Breast epithelium (tissue), 4 donors: ENCODE data around the gene WASF3. TPM values are rescaled to one million over a fixed set of nuclear protein-coding genes. Genes with fewer than 3 reads are reported as not detected.

Source experiments
- DNase-seq, 2 donors: peaks; one replicate each; pipeline ENCODE4 v3.0.0-alpha.2; 2019; ENCODE audit warnings: low spot score in 2 of 2
- H3K27ac ChIP-seq, 2 donors: fragments of 200-600 bp; sonication (generic) in 1 of 2; one replicate each; pipeline ENCODE4 v1.5.1; 2016 to 2019; ENCODE audit warnings: mild to moderate bottlenecking in 1 of 2
- H3K27me3 ChIP-seq, 2 donors: fragments of 200-600 bp; sonication (generic) in 1 of 2; one replicate each; pipeline versions ENCODE4 v1.5.1 to v1.6.0; 2017 to 2019; ENCODE audit warnings: control low read depth in 1 of 2, mild to moderate bottlenecking in 1 of 2
- H3K36me3 ChIP-seq: fragments of 200-600 bp; one replicate; pipeline ENCODE4 v1.5.1; 2019
- H3K4me1 ChIP-seq, 2 donors: fragments of 200-600 bp; sonication (generic); one replicate each; pipeline ENCODE4 v1.5.1; 2016 to 2019; ENCODE audit warnings: control low read depth in 1 of 2
- H3K4me3 ChIP-seq, 3 donors: fragments of 200-600 bp; sonication (generic); 1 replicate in 2 of 3; 2 replicates in 1 of 3; pipeline ENCODE4 v1.5.1; 2016 to 2019; ENCODE audit warnings: mild to moderate bottlenecking in 3 of 3, moderate library complexity in 2 of 3
- H3K9me3 ChIP-seq, 2 donors: fragments of 200-600 bp; sonication (generic) in 1 of 2; one replicate each; pipeline ENCODE4 v1.5.1; 2016 to 2019; ENCODE audit warnings: control low read depth in 1 of 2
- CTCF ChIP-seq, 3 donors: fragments of 450-650 bp; IDR thresholded peaks; one replicate each; pipeline ENCODE4 v1.5.1; 2016 to 2017; ENCODE audit warnings: antibody characterized with exemption in 3 of 3, mild to moderate bottlenecking in 3 of 3, moderate library complexity in 3 of 3
- POLR2A ChIP-seq: fragments of 450-650 bp; IDR thresholded peaks from one replicate; pipeline ENCODE4 v1.6.1; 2016; ENCODE audit warnings: antibody characterized with exemption, mild to moderate bottlenecking, moderate library complexity
- POLR2AphosphoS5 ChIP-seq, 3 donors: sonication (generic); formaldehyde crosslinking; IDR thresholded peaks; one replicate each; pipeline ENCODE4 v1.6.1; 2017; ENCODE audit warnings: antibody characterized with exemption in 3 of 3
- intact Hi-C: fragments of 100-400 bp; cut with DNase I; formaldehyde crosslinking; loops from one replicate; pipeline ENCODE4 v1.15.1; 2023; ENCODE audit warnings: low total_unique reads
- total RNA-seq, 3 donors: library from RNA; depleted of rRNA; stranded (reverse); fragments of >200 nt; gene quantifications; one replicate each; pipeline ENCODE4 v1.1.0, GENCODE V29; 2016

Gene WASF3
- total RNA-seq, 3 donors from 2014 or later = 15.2 to 67.0 (median 19.3) TPM

DNA sequence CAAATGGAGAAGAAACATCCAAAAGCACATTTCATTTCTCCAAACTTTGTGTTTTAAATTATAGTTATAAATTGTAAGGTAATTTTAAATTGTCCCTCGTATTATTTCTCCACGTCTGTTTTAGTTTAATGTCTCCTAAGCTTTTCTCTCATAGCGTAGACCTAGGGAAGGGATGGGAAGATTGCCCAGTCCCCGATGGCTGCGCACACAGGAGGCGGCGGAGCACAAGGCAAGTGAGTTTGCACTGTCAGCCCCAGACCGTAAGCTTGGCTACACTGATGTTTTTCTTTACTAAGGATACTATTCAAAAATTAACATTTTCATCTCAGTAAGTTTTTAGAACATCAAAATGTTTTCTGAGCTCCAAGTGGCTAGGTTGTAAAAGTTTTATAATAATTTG lies 130.8 kb downstream of the WASF3 start:
- Histone ChIP-seq H3K4me1 (no peaks in the 10 kb centered on the region), H3K4me3 (no peak overlapping the region), H3K36me3 (no peaks in the 10 kb centered on the region), H3K27ac (no peak overlapping the region), H3K27me3 (no peaks in the 10 kb centered on the region), H3K9me3 (peaks cover 10 to 16% of the 10 kb centered on the region in 2 donors)
- intact Hi-C loops = no loop called here
- no peak for DNase-seq
- no peak for TF ChIP-seq POLR2AphosphoS5 (IDR thresholded peaks at IDR 0.05)
- TF ChIP-seq CTCF (IDR thresholded peaks at IDR 0.05) = no peak
- TF ChIP-seq POLR2A = no peak

GRCh38 chr13:26688980-26689379 lies 131.5 kb downstream of the WASF3 start:
- Histone ChIP-seq H3K36me3 (no peaks in the 10 kb centered on the region), H3K27ac (no peak overlapping the region), H3K27me3 (no peaks in the 10 kb centered on the region), H3K9me3 (peaks cover 10 to 16% of the 10 kb centered on the region in 2 donors), H3K4me1 (no peaks in the 10 kb centered on the region), H3K4me3 (no peak overlapping the region)
- no peak for DNase-seq
- no peak for TF ChIP-seq POLR2AphosphoS5 (IDR thresholded peaks at IDR 0.05)
- TF ChIP-seq CTCF (IDR thresholded peaks at IDR 0.05) = no peak
- intact Hi-C loops = no loop called here

DNA sequence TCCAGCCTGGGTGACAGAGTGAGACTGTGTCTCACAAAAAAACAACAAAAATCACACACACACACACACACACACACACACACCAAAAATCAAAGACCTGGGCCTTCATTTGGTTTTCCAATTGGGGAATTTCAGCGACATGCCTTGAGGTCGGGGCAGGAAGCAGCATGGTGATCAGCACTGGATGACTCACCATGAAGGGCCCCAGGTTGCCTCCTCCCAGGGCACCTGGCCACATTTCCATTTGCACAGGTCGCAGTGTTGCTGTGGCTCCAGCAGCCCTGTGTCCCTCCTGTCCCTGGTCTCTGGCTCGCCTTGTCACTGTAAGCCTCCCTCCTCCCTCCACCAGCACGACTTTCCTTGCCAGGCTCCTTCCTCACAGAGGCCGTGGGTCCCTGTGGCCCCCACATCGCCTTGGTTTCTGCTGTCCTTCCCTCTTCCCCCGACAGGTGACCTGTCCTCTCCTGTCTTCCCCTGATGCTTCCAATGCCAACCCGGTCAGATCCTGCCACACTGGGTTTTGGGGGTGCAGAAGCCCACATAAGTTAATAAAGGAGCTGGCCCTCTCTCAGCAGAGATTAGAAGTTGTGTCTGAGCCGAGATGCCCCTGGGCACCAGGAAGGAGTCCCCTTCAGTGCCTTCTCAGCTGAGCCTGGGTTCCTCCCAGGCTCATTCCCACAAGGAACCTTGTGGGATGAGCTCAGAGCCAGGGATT lies 136.4 kb downstream of the WASF3 start:
- Histone ChIP-seq H3K36me3 (no peaks in the 10 kb centered on the region), H3K4me3 (no peak overlapping the region), H3K4me1 (no peaks in the 10 kb centered on the region), H3K9me3 (peaks cover 10 to 16% of the 10 kb centered on the region in 2 donors), H3K27ac (no peak overlapping the region), H3K27me3 (no peaks in the 10 kb centered on the region)
- intact Hi-C loops = loop anchor here (10.0 kb wide), 1 partner anchor 509 kb away; no protein-coding TSS in a partner anchor
- TF ChIP-seq POLR2A = no peak
- no peak for TF ChIP-seq CTCF (IDR thresholded peaks at IDR 0.05)
- TF ChIP-seq POLR2AphosphoS5 (IDR thresholded peaks at IDR 0.05) = no peak
- DNase-seq = no peak

DNA sequence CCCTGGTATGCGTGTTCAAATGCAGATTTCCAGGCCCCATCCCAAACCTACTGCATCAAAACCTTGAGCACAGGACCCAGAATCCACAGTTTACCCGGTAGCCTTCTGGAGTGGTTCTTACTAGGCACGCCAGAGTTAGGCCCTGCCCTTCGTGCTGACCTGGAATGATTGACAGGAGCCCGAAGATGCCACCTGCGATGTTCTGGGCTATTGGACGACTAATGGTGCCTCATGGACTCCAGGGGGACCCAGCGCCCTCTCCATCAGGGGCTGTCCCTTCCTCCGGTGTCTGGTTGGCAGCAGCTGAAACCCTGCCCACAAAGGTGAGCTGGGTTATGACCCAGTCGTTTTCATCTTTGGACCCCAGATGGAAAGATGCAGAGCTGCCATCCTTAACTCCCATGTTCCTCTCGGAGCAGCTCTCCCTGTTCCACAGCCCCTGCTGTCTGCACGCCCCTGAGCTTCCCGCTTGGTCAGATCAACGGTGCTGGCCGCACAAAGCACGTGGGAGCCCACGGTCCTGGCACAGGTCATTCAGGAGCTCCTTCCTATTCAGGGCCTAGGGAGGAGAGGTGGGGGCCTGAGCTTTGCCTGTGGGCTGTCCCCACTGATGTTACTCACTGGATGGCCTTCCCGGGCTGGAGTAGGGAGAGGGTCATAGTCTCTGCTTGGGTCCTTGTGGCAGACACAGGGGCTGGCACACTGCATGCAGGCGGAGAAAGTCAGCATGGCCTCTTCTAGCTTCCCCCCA lies 137.3 kb downstream of the WASF3 start:
- TF ChIP-seq CTCF (IDR thresholded peaks at IDR 0.05) = no peak
- TF ChIP-seq POLR2AphosphoS5 (IDR thresholded peaks at IDR 0.05) = no peak
- no peak for TF ChIP-seq POLR2A
- H3K36me3 ChIP-seq = no peaks in the 10 kb centered on the region
- H3K4me1 ChIP-seq = no peaks in the 10 kb centered on the region
- H3K27me3 ChIP-seq = no peaks in the 10 kb centered on the region
- no peak overlapping the region for H3K4me3 ChIP-seq
- H3K27ac ChIP-seq = no peak overlapping the region
- DNase-seq = no peak
- intact Hi-C loops = loop anchor here (5.0 to 10.0 kb wide), 2 partner anchors 212 to 510 kb away; no protein-coding TSS in a partner anchor
- peaks cover 9 to 13% of the 10 kb centered on the region in 2 donors for H3K9me3 ChIP-seq

- TF ChIP-seq POLR2A = no peak
- TF ChIP-seq POLR2AphosphoS5 (IDR thresholded peaks at IDR 0.05) = no peak
- TF ChIP-seq CTCF (IDR thresholded peaks at IDR 0.05) = no peak
- Histone ChIP-seq H3K4me3 (no peak overlapping the region), H3K27ac (no peak overlapping the region), H3K27me3 (no peaks in the 10 kb centered on the region), H3K9me3 (peaks cover 3 to 8% of the 10 kb centered on the region in 2 donors), H3K36me3 (no peaks in the 10 kb centered on the region), H3K4me1 (no peaks in the 10 kb centered on the region)
- intact Hi-C loops = loop anchor here (5.0 to 10.0 kb wide), 2 partner anchors 213 to 511 kb away; no protein-coding TSS in a partner anchor
- no peak for DNase-seq
Observed at GRCh38 chr13:26695360-26695705, 137.8 kb downstream of the WASF3 start.
